ENCODE measurements around the gene STX18.

STX18 gene

GRCh38 chr4:4374388-4375098 is 167.3 kb downstream of the STX18 start:
- no peak for DNase-seq

All from activated CD8-positive, alpha-beta memory T cell treated with anti-CD3 and anti-CD28 coated beads, Interleukin-2, amount 50 U/mL, for 4 hours (primary cell).